ENCODE measurements around the gene IRF3.

The IRF3 gene

GRCh38 chr19:49665351-49666119 is at the start of gene IRF3, which contains the start of gene BCL2L12:
IRF3 (minus strand) TSS chr19:49665857; CDS start chr19:49664838, 1,019 bp downstream.
BCL2L12 (plus strand) TSS chr19:49665933; CDS start chr19:49666693, 760 bp downstream.
- DNase-seq: peak; percentile 78

- no peak for DNase-seq
Observed at GRCh38 chr19:49713236-49713845, 47.7 kb upstream of the IRF3 start.

- DNase-seq: no peak
Observed at GRCh38 chr19:49712397-49712859, 46.8 kb upstream of the IRF3 start.

GRCh38 chr19:49710372-49710951 is 44.8 kb upstream of the IRF3 start:
- no peak for DNase-seq

- DNase-seq: no peak
Observed at GRCh38 chr19:49705919-49706318, 40.3 kb upstream of the IRF3 start.

GRCh38 chr19:49704888-49705642 is 39.4 kb upstream of the IRF3 start:
- DNase-seq: no peak

GRCh38 chr19:49701271-49701786 is 35.7 kb upstream of the IRF3 start:
- no peak for DNase-seq

GRCh38 chr19:49700563-49700962 is 34.9 kb upstream of the IRF3 start:
- no peak for DNase-seq

GRCh38 chr19:49699364-49699763 is 33.7 kb upstream of the IRF3 start:
- DNase-seq: no peak

- DNase-seq: no peak
Observed at GRCh38 chr19:49696865-49697264, 31.2 kb upstream of the IRF3 start.

GRCh38 chr19:49696115-49696514 is 30.5 kb upstream of the IRF3 start:
- no peak for DNase-seq

GRCh38 chr19:49692147-49692506 is 26.5 kb upstream of the IRF3 start:
- DNase-seq: no peak

GRCh38 chr19:49691243-49692146 is 25.8 kb upstream of the IRF3 start:
- DNase-seq: peak; percentile 72

- DNase-seq: peak; percentile 91
Observed at GRCh38 chr19:49690656-49691242, 25.1 kb upstream of the IRF3 start, which contains the start of gene CPT1C. CPT1C (plus strand) TSS chr19:49691116; CDS start chr19:49692253, 1,137 bp downstream.

GRCh38 chr19:49690079-49690655 is 24.5 kb upstream of the IRF3 start:
- no peak for DNase-seq

- peak; percentile 51 for DNase-seq
Observed at GRCh38 chr19:49689133-49690078, 23.7 kb upstream of the IRF3 start, which contains the start of gene ADM5. ADM5 (plus strand) TSS chr19:49689594; CDS start chr19:49689838, 244 bp downstream.

- no peak for DNase-seq
Observed at GRCh38 chr19:49688531-49689132, 23.0 kb upstream of the IRF3 start.

- no peak for DNase-seq
Observed at GRCh38 chr19:49687566-49688316, 22.1 kb upstream of the IRF3 start.

Measured in DMS79 (cell line).